GM19438 (cell line): ENCODE results near the gene FUT9.

Source experiments
- ATAC-seq: cut with Tn5 transposase; IDR thresholded peaks from one replicate; pipeline ENCODE4 v1.9.1; 2021; ENCODE audit warnings: low read depth; ENCODE audit not compliant: unreplicated experiment

The FUT9 gene

GRCh38 chr6:96015518-96016333 lies at the start of gene FUT9:
FUT9 (plus strand) TSS chr6:96015974; CDS start chr6:96203156, 187,182 bp downstream.
- ATAC-seq = no peak

GRCh38 chr6:95967594-95967993 lies 48.2 kb upstream of the FUT9 start:
- no peak for ATAC-seq

GRCh38 chr6:95973976-95974375 lies 41.8 kb upstream of the FUT9 start:
- no peak for ATAC-seq

GRCh38 chr6:95978230-95978629 lies 37.5 kb upstream of the FUT9 start:
- no peak for ATAC-seq

- no peak for ATAC-seq
These were observed 23.9 kb upstream of the FUT9 start for GRCh38 chr6:95991906-95992305.

- no peak for ATAC-seq
These were observed 21.6 kb upstream of the FUT9 start for GRCh38 chr6:95994151-95994550.

- no peak for ATAC-seq
These were observed 17.6 kb upstream of the FUT9 start for GRCh38 chr6:95998133-95998532.

- ATAC-seq = no peak
These were observed 13.7 kb upstream of the FUT9 start for GRCh38 chr6:96001891-96002575.

GRCh38 chr6:96002576-96002910 lies 13.2 kb upstream of the FUT9 start:
- no peak for ATAC-seq

GRCh38 chr6:96002912-96003311 lies 12.9 kb upstream of the FUT9 start:
- ATAC-seq = no peak

- ATAC-seq = no peak
These were observed 8.1 kb upstream of the FUT9 start for GRCh38 chr6:96007663-96008062.

- ATAC-seq = no peak
These were observed 2.2 kb upstream of the FUT9 start for GRCh38 chr6:96013531-96013930.

- ATAC-seq = no peak
These were observed 792 bp upstream of the FUT9 start for GRCh38 chr6:96014846-96015517.

GRCh38 chr6:96016334-96017069 lies 728 bp downstream of the FUT9 start:
- no peak for ATAC-seq

GRCh38 chr6:96017070-96017359 lies 1.2 kb downstream of the FUT9 start:
- ATAC-seq = no peak

GRCh38 chr6:96022225-96022624 lies 6.5 kb downstream of the FUT9 start:
- no peak for ATAC-seq

GRCh38 chr6:96032661-96033060 lies 16.9 kb downstream of the FUT9 start:
- ATAC-seq = no peak

- no peak for ATAC-seq
These were observed 35.8 kb downstream of the FUT9 start for GRCh38 chr6:96051555-96051954.

GRCh38 chr6:96058082-96058481 lies 42.3 kb downstream of the FUT9 start:
- ATAC-seq = no peak

GRCh38 chr6:96059586-96059985 lies 43.8 kb downstream of the FUT9 start:
- ATAC-seq = no peak

- no peak for ATAC-seq
These were observed 44.5 kb downstream of the FUT9 start for GRCh38 chr6:96060249-96060648.
